Astrocyte (in vitro differentiated cells and primary cell): ENCODE data around the gene ENTPD3. TPM values are rescaled to one million over a fixed set of nuclear protein-coding genes. Genes with fewer than 3 reads are reported as not detected.

ENCODE experiments used
- DNase-seq: peaks from one replicate; pipeline ENCODE4 v3.0.0-alpha.2; 2010; ENCODE audit warnings: low read depth
- FAIRE-seq: peaks from 2 replicates; lab custom pipeline; 2011; peaks lifted over from hg19 to GRCh38; lab: Jason Lieb, UNC
- H2AFZ ChIP-seq: 2 replicates; pipeline ENCODE4 v1.6.0; 2012; ENCODE audit warnings: low read depth, low read length, inconsistent platforms
- H3K27ac ChIP-seq: 2 replicates; pipeline ENCODE4 v1.5.1; 2011; ENCODE audit warnings: low read depth, low read length, inconsistent platforms
- H3K27me3 ChIP-seq: 2 replicates; pipeline ENCODE4 v1.6.0; 2011; ENCODE audit warnings: low read length, inconsistent platforms; ENCODE audit not compliant: insufficient read depth
- H3K36me3 ChIP-seq: 2 replicates; pipeline ENCODE4 v1.5.1; 2011; ENCODE audit warnings: low read length, inconsistent platforms; ENCODE audit not compliant: insufficient read depth
- H3K4me1 ChIP-seq: 2 replicates; pipeline ENCODE4 v1.5.1; 2011; ENCODE audit warnings: low read length, inconsistent platforms; ENCODE audit not compliant: insufficient read depth
- H3K4me2 ChIP-seq: 2 replicates; pipeline ENCODE4 v1.6.0; 2012; ENCODE audit warnings: low read length, inconsistent platforms
- H3K4me3 ChIP-seq: 2 replicates; pipeline ENCODE4 v1.5.1; 2011; ENCODE audit warnings: low read depth, mild to moderate bottlenecking, low read length, inconsistent platforms; ENCODE audit not compliant: insufficient read depth
- H3K79me2 ChIP-seq: 2 replicates; pipeline ENCODE4 v1.6.0; 2012; ENCODE audit warnings: mild to moderate bottlenecking, low read length, inconsistent platforms; ENCODE audit not compliant: insufficient read depth
- H3K9ac ChIP-seq: 2 replicates; pipeline ENCODE4 v1.6.0; 2012; ENCODE audit warnings: mild to moderate bottlenecking, low read length, inconsistent platforms
- H3K9me3 ChIP-seq: 2 replicates; pipeline ENCODE4 v1.5.1; 2012; ENCODE audit warnings: low read depth, mild to moderate bottlenecking, low read length, inconsistent platforms; ENCODE audit not compliant: insufficient read depth
- H4K20me1 ChIP-seq: 2 replicates; pipeline ENCODE4 v1.6.0; 2012; ENCODE audit warnings: low read length, inconsistent platforms; ENCODE audit not compliant: insufficient read depth
- H3K27ac Mint-ChIP-seq: one replicate; pipeline ENCODE4 v1.8.0; 2021; ENCODE audit warnings: mild to moderate bottlenecking, mixed read lengths; ENCODE audit not compliant: unreplicated experiment
- H3K27me3 Mint-ChIP-seq: one replicate; pipeline ENCODE4 v1.8.0; 2021; ENCODE audit warnings: low read depth, mixed read lengths; ENCODE audit not compliant: unreplicated experiment
- H3K36me3 Mint-ChIP-seq: one replicate; pipeline ENCODE4 v1.8.0; 2021; ENCODE audit warnings: low read depth, mixed read lengths; ENCODE audit not compliant: unreplicated experiment
- H3K4me1 Mint-ChIP-seq: one replicate; pipeline ENCODE4 v1.8.0; 2021; ENCODE audit warnings: low read depth, mixed read lengths; ENCODE audit not compliant: unreplicated experiment
- H3K4me3 Mint-ChIP-seq: one replicate; pipeline ENCODE4 v1.8.0; 2021; ENCODE audit warnings: mild to moderate bottlenecking, moderate library complexity, mixed read lengths; ENCODE audit not compliant: unreplicated experiment
- H3K9me3 Mint-ChIP-seq: one replicate; pipeline ENCODE4 v1.8.0; 2021; ENCODE audit warnings: mild to moderate bottlenecking, mixed read lengths; ENCODE audit not compliant: unreplicated experiment
- EZH2 ChIP-seq: IDR thresholded peaks from 2 replicates; pipeline ENCODE4 v1.6.1; 2012; ENCODE audit warnings: mild to moderate bottlenecking, low read length, inconsistent platforms; ENCODE audit not compliant: insufficient read depth
- total RNA-seq: library from RNA; stranded (reverse); gene quantifications from 2 replicates; pipeline ENCODE4 v1.2.1, GENCODE V29; 2021
- TF ChIP-seq, protein P1 (sequence below): IDR thresholded peaks from 2 replicates; pipeline ENCODE4 v1.5.1; 2011; ENCODE audit warnings: low read depth, mild to moderate bottlenecking, inconsistent platforms, low read length, moderate library complexity; ENCODE audit not compliant: insufficient read depth

ENTPD3 gene
- total RNA-seq, 1 donor from 2014 or later: 0.75 TPM

DNA sequence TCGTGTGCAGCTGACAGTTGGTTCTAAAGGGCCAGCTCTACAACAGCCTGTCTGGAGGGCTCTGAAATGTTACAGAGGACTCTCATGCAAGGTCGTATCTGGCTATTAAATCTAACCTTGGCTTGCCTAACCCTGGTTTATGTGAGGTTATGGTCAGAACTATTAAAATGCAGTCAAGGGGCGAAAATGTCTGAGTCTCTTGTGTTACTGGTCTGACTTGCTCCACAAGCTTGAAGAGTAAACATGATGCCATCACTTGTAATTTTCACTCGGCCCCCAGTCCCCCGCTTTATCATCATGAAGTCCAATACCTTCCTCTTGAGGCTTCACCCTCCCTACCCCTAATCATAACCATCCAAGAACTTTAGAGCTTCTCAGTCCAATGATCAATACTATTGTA lies 9.4 kb downstream of the ENTPD3 start:
- Mint-ChIP-seq H3K9me3 (peaks cover 2% of the 10 kb centered on the region), H3K4me1 (no peaks in the 10 kb centered on the region), H3K27me3 (peaks cover 7% of the 10 kb centered on the region), H3K27ac (no peak overlapping the region), H3K4me3 (no peak overlapping the region), H3K36me3 (no peaks in the 10 kb centered on the region)
- Histone ChIP-seq H3K9me3 (no peaks in the 10 kb centered on the region), H3K4me3 (no peak overlapping the region), H3K27ac (no peak overlapping the region), H4K20me1 (no peaks in the 10 kb centered on the region), H3K4me2 (no peak overlapping the region), H2AFZ (no peak overlapping the region), H3K27me3 (no peaks in the 10 kb centered on the region), H3K36me3 (no peaks in the 10 kb centered on the region), H3K9ac (no peak overlapping the region), H3K4me1 (no peaks in the 10 kb centered on the region), H3K79me2 (no peaks in the 10 kb centered on the region)
- TF ChIP-seq, protein P1, sequence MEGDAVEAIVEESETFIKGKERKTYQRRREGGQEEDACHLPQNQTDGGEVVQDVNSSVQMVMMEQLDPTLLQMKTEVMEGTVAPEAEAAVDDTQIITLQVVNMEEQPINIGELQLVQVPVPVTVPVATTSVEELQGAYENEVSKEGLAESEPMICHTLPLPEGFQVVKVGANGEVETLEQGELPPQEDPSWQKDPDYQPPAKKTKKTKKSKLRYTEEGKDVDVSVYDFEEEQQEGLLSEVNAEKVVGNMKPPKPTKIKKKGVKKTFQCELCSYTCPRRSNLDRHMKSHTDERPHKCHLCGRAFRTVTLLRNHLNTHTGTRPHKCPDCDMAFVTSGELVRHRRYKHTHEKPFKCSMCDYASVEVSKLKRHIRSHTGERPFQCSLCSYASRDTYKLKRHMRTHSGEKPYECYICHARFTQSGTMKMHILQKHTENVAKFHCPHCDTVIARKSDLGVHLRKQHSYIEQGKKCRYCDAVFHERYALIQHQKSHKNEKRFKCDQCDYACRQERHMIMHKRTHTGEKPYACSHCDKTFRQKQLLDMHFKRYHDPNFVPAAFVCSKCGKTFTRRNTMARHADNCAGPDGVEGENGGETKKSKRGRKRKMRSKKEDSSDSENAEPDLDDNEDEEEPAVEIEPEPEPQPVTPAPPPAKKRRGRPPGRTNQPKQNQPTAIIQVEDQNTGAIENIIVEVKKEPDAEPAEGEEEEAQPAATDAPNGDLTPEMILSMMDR: no peak
- TF ChIP-seq EZH2: no peak
- DNase-seq (no peak), FAIRE-seq (no peak)

DNA sequence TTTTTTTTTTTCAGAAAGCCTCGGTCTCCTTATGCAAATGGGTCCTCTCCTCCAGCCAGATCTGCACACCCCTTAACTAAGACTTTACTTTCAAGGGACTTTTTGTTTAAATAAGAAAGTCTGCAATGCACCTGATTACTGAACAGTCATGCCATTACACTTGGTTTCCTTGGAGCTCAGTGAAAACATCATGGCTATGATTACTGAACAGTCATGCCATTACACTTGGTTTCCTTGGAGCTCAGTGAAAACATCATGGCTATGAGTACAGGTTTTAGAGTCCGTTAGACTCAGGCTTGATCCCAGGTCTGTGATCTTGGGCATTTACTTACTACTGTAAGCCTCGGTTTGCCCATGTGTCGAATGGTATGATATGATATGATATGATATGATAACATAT lies 10.1 kb downstream of the ENTPD3 start:
- Mint-ChIP-seq H3K9me3 (peaks cover 2% of the 10 kb centered on the region), H3K4me1 (no peaks in the 10 kb centered on the region), H3K36me3 (no peaks in the 10 kb centered on the region), H3K4me3 (no peak overlapping the region), H3K27ac (no peak overlapping the region), H3K27me3 (peaks cover 7% of the 10 kb centered on the region)
- TF ChIP-seq, protein P1: no peak
- TF ChIP-seq EZH2: no peak
- Histone ChIP-seq H3K4me2 (no peak overlapping the region), H3K9ac (no peak overlapping the region), H4K20me1 (no peaks in the 10 kb centered on the region), H3K36me3 (no peaks in the 10 kb centered on the region), H3K4me1 (no peaks in the 10 kb centered on the region), H3K4me3 (no peak overlapping the region), H2AFZ (no peak overlapping the region), H3K79me2 (no peaks in the 10 kb centered on the region), H3K27ac (no peak overlapping the region), H3K9me3 (no peaks in the 10 kb centered on the region), H3K27me3 (no peaks in the 10 kb centered on the region)
- FAIRE-seq (no peak), DNase-seq (no peak)

DNA sequence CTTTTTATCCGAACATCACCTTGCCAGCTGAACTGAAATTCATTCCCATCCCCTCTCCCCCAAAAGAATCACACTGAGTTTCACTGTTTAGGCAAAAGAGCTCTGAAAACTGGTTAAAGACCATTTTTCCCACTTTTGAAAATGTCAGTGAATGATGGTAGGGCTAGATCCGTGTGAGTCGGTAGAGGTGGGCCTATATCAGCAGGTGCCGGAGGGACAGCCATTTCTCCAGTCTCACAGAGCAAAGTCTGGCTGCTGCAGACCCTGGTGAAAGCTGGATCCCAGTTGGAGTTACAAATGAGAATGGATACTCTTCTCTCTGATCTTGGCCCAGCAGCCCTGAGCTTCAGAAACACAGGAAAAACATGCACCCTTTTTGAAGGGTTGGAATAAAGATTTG lies 10.9 kb downstream of the ENTPD3 start:
- FAIRE-seq (no peak), DNase-seq (no peak)
- no peaks in the 10 kb centered on the region for H3K4me1 Mint-ChIP-seq
- TF ChIP-seq, protein P1: no peak
- no peaks in the 10 kb centered on the region for H3K4me1 ChIP-seq
- H3K4me2 ChIP-seq: no peak overlapping the region
- H3K27me3 Mint-ChIP-seq: peaks cover 7% of the 10 kb centered on the region
- H3K79me2 ChIP-seq: no peaks in the 10 kb centered on the region
- H3K36me3 ChIP-seq: no peaks in the 10 kb centered on the region
- H3K4me3 Mint-ChIP-seq: no peak overlapping the region
- no peak overlapping the region for H3K27ac ChIP-seq
- H3K9me3 Mint-ChIP-seq: peaks cover 2% of the 10 kb centered on the region
- no peak overlapping the region for H2AFZ ChIP-seq
- H3K9me3 ChIP-seq: no peaks in the 10 kb centered on the region
- no peak overlapping the region for H3K27ac Mint-ChIP-seq
- H3K27me3 ChIP-seq: no peaks in the 10 kb centered on the region
- no peak overlapping the region for H3K4me3 ChIP-seq
- H3K36me3 Mint-ChIP-seq: no peaks in the 10 kb centered on the region
- H3K9ac ChIP-seq: no peak overlapping the region
- H4K20me1 ChIP-seq: no peaks in the 10 kb centered on the region
